AG08396 (cell line): ENCODE results near the gene TOX2.

ENCODE experiments used
- DNase-seq: peaks from one replicate; pipeline ENCODE4 v3.0.0; 2012; ENCODE audit warnings: low spot score, mixed read lengths

The TOX2 gene

DNA sequence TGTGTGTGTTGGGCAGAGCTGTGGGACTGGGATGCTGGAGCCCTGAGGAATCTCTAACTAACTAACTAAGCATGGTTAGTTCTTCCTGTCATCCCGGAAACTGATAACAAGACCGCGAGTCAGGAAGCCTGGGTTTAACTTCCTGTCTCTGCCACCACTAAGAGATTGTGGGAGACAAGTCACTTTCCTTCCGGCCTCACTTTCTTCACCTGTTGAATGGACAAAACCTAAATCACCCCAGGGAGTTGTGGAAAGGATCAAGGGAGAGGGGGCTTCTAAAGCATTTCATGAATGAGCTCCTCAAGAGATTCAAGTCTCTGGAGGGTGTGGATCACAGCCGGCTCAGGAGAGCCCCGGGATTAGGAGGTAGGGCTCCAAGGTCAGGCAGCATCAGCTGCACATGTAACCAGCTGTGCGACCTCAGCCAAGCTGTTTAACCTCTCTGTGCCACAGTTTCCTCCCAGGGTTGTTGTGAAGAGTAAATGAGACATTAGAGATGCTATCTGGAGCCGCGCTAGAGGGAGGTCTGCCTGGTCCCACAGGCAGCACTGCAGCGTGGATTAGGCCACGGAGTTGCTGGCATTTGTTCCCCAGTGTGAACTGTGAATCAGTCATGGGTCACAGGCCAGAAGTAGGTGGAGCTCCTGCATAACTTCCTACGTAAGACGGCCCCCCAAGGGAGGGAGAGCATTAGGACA lies 105.1 kb downstream of the TOX2 start:
- DNase-seq = no peak

DNA sequence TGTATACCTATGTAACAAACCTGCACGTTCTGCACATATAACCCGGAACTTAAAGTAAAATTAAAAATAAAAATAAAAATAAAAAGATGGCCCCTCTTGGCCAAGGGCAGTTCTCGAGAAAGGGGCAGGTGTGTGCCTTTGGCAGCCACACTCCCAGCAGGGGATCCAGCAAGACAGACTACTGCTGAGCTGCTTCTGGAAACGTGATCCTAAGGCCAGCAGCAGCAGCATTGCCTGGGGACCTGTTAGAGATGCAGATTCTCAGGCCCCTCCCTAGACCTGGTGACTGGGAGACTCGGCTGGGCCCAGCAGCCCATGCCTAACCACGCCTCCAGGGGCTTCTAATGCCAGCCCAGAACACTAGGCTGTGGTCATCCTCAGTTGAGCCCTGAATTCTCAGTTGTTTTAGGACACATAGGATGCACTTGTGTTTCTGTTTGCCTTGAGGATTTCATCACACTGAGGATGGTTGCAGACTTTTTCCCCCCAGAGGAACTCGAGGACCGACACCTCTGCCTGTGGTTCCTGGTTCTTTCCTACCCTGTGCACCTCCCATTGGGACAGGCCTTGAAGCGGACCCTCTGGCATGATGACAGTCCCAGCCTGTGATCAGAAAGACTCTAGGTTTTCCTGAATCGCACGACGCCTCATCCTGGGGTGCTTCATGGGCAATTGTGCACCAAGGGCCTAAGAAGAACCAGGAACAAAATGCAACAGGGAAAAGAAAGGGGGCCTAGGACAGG lies 105.9 kb downstream of the TOX2 start:
- DNase-seq = no peak

DNA sequence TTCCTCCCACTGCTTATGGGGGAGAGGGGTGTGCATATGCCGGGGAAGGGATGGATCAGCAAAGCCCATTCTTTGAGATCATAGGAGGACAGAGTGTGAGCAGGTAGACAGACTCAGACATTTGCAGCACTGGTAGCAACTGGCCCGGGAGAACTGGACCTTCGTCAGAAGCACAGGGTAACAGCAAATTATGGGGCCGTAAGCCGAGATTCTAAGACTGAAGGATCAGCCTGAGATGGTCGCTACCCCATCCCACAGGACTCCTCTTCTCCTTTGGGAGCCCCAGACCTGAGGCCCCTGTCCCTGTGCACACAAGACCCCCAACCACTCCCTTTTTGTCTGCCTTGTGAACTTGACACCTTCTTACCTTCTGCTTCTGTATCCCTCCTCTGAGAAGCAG lies 106.5 kb downstream of the TOX2 start:
- no peak for DNase-seq

DNA sequence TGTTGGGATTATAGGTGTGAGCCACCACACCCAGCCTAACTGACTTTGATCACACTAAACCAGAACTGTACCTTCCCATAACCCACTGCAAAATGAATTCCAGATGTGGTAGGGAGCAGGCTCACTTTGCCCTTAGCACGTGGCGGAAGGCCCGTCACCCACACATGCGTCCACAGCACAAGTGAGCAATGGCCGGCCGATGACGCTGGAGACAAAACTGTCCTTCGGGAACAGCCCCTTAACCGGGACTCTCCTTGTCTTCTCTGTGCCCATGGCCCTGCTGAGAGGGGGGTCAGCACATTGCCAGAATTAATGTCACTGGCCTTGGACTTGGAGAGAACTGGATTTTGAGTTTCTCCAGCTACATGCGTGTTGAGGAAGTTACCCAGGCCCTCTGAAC lies 107.2 kb downstream of the TOX2 start:
- no peak for DNase-seq

DNA sequence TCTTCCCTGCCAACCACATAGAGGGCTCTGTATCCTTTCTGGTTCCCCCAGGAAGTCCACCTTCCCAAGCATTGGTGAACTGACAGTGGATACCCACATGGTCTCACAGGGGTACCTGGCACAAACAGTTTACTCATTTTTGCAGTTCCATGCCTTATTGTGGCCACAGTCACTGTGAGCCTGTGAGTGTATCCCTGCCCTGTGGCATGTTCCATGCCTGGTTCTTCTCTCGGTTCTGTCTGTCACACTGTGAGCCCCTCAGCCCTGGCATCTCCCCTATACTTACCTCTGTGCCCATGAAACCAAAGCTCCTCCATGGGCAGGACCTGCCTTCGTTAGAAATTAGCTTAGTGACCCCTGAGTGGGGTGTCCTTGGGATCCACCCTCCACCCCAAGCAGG lies 107.8 kb downstream of the TOX2 start:
- DNase-seq = no peak

DNA sequence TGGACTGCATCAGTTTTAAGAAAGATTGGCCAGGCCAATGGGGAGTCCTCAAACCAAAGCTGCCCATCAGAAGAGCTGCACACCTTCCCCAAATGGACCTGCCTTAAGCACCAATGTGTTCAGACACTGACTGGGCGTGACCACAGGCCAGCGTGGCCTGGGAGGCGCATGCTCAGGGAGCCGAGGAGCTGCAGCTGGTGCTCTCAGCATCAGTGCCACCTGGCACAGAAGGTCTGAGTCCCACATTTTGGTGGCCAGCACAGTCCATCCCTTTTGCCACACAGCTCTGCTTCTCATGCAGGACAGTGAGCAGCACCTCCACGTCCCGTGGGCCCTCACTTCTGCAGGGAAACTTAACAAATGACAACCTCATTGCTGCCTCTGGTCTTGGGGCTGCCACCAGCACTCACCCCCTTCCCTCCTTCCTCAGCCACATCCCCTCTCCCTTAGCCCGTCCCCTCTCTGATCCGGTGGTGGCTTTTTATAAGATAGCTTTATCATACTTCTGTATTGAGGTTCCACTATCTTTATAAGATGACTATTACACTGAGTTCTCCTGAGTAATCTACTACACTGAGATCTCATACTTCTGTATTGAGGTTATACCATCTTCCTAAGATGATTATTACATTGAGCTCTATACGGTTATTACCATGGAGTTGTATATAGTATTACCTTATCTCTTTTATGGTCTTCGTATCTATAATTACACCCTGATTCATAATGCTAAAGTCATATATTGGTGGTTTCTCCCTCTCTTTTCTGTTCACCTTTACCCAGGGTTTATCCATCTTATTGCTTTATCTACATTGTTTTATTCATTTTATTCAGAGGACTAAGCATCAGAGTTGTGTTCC lies 109.1 kb downstream of the TOX2 start:
- DNase-seq = no peak

DNA sequence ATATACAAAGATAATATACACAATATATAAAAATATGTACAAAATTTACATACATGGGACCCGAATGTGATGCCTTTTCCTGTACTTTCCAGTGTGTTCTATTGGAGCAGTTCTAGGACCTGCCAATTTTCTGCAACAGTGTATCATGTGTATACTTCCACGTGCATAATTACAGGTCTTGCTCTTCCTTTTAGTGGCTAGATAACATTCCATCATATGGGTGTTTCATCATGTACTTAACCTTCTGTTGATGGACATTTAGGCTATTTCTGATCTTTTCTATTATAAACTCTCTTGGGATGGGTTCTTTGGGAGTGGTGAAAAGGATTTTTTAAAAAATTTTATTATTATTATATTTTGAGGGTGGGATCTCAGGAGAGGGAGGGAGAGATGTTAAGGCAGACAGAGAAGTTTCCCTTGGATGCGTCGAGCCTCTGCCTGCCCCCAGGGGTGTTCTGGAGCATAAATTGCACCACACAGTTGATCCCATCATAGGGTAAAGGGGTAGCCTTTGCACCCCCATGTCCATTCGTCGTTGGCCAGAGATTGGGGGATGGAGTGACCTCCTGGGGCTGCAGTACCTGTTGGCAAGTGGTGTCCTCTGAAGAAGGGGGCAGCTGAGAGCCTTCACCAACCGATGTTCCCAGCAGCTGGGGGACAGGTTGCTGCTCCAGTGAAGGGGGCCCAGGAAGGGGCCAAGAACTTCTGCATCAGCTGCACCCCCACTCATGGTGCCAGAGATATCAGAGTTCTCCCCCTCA lies 110.3 kb downstream of the TOX2 start:
- DNase-seq = no peak

DNA sequence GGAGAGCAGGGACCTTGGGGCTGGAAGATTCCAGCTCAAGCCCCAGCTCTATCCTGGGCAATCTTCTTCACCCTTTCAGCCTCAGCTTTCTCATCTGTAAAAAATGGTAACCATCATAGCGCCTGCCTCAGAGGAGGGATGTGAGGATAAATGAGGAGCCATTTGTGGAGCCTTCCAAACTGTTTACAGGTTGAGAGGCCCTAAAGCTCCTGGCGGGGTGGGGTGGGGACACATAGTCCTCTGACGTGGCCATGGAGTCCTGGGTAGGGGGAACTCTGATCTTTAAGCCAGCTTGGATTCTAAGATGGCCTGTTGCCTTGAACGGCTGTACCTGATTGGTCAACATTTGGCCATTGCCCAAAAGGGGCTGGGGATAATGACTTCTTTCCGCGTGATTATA lies 111.1 kb downstream of the TOX2 start:
- DNase-seq = no peak

DNA sequence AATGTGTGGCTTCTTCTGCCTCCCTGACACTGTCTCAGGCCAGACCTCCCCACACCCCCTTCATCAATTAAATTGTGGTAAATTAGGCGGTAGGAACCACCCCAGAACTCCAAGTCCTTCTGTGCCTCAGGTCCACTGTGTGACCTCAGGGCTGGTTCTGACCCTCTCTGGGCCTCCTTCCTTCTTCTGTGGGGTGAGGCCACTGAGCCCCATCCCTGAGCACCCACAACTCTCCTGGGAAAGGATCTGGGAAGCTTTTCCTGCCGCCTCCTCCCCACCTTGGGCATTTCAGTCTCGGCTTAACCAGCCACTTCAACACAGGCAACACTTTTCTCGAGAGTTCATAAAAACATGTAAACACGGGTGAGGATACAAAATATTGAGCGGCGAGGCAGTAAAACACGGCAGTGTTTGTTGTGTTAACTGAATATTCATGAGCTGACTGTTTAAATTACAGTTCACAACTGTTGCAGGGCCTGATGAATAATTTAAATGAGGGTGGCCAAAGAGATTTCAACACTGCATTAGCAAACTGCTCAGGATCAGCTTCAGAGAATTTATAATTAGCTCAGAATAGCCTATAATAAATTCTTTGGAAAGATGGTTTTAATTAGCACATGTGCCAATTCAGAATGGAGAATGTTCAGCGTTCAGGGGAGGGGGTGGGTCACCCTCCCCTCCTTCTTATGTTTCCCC lies 112.1 kb downstream of the TOX2 start:
- no peak for DNase-seq

DNA sequence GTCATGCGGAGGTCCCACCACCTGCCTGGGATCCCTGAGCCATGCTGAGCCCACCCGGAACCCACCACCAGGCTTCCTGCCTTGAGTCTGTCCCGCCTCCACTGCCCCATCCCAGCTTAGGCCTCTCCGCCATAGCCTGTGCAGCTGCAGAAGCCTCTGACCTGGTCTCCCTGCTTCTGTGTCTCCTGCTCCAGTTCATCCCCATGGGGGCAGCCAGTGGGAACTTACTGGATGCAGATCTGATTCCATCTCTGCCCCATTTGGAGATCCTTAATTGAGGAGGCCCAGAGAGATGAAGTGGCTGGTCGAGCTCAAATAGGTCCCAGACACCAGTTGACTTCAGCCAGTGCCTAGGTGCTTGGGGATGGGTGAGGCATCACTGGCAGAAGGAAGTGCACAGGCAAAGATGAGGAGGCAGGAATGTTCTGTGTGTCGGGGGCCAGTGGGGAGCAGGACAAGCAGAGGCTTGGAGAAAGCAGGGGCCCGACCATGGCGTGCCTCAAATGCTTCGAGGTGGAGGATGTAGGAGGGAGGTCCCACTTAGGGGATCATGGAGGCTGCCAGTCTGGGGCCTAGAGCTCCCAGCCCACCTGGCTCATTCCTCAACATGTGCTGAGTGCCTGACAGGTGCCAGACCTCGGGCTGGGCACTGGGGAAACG lies 112.8 kb downstream of the TOX2 start:
- no peak for DNase-seq

DNA sequence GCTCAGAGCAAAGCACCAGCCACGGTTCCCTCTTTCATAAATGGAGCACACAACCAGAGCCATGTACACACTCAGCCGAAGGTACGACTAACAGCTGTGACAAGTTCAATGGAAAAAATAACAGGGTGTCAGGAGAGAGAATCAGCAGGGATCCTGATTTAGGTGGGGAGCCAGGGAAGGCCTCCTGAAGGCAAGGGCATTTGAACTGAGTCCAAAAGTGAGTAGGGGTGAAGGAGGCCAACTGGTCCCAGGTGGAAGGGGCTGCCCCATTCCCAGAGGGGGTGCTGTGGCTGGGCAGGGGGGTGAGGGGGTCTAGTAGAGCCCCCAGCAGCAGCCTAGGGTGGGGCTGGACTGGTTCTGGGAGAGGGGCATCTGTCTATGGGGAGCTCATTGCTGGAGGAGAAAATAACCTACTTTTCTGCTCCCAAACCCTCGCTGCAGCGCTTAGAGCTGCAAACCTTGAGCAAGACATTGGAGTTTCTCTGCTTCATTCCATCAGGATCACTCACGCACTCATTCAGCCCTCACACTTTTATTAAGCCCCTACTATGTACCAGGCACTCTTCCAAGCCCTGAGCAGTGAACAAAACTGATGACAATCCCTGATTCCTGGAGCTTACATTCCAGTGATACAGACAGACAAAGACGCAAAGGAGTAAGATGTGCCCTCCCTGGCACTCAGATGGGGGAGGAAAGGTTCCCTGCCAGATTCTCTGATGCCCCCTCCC lies 113.5 kb downstream of the TOX2 start:
- no peak for DNase-seq

DNA sequence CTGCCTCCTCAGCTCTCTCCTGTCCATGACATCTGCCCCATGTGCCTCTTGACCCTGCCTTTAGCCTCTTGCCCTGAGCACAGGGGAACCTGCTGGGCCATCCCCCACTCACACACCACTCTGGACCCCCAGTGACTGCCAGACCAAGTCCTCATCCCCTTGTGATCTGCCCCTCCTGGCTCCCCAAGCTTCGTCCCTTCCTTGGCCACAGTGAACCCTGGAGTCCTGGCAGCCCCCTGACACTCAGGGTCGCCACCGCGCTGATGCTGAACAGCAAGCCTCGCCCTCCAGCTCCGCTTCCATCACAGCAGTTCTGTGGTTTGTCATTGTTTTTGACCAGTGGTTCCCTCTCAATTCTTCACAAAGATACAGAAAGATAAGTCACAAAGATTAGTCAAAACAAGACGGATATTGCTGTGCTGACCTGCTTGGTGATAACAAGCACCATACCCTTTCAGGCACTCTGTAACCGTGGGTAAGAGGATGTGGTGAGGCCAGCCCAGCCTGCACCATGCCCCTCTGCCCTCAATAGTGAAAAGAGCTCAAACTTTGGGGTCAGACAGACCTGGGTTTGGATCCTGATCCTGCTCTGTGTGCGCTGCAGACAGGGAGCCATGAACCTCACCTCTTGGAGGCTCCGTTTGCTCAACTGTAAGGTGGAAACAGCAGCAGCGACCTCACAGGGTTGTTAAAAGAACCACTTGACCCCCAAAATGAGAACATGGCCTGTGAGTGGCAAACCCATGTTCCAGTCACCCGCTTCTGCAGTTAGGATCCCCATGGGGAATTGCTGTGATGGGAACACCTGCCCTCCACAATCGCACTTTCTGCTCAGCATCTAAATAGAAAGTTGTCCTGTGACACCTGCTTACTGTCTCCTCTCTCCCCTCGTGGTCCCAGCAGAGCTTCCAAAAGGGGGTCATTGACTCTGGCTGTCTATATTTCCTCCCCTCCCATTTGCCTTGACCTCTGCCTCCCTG lies 114.5 kb downstream of the TOX2 start:
- no peak for DNase-seq

DNA sequence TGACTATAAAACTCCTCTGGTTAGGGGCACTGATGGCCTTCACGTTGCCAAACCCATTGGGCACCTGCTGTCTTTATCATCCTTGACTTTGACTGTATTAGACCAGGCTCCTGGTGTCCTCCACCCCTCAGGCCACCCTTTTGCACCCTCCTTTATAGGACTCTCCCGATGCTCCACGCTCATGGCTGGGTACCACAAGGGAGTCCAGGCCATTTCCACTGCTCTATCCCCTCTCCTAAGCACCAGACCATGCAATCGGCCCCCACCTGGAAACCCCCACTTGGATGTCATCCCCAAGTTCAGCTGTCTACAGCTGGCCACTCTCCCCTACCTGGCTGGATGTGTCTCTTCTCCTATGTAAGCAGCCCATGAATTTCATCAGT lies 115.2 kb downstream of the TOX2 start:
- DNase-seq = no peak

DNA sequence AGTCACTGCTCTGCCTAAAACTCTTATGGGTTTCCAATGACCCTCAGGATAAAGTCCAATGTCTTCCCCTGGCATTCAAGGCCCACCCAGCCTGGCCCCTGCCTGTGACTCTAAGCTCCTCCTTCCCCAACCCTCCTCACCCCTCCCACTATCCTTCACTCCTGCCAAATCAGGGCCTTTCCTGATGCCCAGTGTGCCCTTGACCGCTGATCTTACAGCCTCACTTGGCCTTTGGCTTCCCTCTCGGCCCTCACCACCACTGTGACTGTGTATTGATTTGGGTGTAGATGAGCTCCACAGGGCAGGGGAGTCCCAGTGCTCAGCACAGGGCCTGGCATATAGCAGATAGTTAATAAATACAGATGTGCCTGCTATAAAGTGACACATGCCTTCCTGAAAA lies 115.7 kb downstream of the TOX2 start:
- DNase-seq = no peak

DNA sequence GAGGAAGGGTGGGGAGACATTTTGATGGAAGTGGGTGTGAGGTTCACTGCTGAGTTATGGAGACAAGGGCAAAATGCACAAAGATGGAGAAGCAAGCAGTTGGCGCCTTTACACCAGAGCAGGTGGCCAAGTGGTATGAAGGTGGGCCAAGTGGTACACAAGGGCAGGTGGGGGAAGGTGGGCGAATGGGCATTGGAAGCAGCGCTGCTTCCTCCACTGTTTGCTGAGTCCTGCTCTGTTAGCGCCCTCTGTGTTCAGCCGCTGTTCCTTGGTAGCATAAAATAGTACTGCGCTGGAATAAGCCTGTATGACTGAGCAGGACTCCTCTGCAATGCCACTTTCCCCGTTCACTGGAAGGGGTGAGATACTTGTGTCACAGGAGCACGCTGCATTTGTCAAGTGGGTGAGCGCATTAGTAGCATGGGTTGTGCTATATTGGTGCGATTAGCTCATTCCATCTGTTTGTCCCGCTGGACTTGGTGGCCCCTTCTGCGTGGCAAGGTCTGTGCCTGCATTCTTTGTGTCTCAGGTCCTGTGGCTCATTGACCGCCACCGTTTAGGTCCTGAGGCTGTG lies 116.4 kb downstream of the TOX2 start:
- DNase-seq = no peak

DNA sequence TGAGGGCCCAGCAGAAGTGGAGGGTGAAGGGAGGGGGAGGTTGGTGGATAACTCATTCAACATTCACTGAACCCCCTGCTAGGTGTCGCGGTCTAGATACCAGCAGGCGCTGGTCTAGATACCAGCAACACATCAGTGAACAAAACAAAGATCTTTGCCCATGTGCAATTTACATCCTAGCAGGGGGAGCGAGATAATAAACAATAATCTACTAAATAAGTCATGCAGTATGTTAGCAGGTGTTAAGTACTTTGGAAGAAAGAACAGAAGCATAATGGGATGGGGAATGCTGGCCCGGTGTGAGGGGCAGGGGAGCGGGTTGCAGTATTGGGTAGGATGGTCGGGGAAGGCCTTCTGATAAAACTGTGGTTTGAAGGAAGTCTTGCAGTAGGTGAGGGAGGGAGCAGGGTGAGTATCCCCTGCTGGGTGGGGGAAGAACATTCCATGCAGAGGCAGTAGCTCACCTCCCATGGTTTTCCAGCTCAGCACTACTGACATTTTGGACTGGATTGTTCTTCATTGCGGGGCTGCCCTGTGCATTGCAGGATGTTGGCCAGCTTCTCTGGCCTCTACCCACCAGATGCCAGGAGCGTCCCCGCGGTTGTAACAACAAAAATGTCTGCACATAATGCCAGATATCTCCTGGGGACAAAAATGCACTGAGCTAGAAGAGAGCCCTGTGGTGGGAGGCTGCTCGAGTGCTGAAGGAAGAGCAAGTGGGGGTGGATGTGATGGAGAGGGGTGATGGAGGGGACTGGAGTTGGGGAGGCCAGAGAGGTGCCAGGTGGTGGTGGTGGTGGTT lies 117.3 kb downstream of the TOX2 start:
- no peak for DNase-seq

DNA sequence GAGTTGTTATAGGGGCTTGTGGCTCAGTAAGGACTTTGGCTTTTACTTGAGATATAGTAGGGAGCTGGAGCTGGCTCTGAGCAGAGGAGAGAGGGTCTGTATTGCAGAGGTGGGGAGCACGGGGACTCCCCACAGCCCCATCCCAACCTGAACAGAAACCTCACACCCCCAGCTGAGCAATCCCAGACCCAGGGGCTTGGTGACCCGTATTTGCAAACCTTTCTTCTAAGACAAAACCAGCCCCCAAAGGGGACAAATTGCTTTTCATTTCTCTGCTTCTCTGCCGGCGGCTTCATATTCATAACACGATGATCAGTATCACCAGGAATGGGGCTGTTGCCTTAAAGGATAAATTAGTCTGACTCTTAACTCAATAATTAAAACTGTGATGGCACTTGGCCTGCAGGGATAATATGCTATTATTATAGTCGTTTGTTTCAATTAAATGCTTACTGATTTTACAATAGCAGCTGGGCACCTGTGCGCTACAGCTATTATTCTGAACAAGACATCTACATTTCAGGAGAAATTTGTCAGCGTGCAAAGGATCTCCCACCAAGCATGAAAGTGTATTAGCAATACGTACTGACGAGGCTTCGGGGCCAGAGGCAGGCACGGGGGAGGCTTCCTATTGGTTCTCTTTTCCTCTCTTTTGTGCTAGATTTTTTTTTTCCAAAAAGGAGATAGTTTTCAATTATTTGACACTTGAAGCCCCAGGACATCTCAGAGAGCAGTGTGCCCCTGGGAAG lies 118.1 kb downstream of the TOX2 start:
- DNase-seq = no peak
